ENCODE data around the gene PRKCH.

DNA sequence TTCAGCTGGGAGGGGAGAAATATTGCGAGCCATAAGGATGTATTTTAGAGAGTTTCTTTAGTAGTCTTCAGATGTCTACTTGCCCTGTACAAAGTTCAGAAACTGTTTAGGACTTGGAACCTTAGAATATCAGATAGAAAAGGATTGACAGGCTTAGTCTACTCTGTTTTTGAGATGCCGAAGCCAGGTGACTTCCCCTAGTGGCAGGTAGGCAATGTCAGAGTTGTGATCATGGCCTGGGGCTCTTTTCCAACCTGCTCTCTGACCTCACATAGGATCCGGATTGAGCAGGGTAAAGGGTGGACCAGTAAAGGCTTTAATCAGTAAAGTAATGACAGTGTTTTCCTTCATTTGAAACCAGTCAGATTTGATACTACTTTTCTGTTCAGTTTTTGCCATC is 59.6 kb downstream of the PRKCH start:
- TF ChIP-seq JUN (IDR thresholded peaks at IDR 0.05): no peak
- no peak for TF ChIP-seq EP300 (IDR thresholded peaks at IDR 0.05)
- TF ChIP-seq, protein P1, sequence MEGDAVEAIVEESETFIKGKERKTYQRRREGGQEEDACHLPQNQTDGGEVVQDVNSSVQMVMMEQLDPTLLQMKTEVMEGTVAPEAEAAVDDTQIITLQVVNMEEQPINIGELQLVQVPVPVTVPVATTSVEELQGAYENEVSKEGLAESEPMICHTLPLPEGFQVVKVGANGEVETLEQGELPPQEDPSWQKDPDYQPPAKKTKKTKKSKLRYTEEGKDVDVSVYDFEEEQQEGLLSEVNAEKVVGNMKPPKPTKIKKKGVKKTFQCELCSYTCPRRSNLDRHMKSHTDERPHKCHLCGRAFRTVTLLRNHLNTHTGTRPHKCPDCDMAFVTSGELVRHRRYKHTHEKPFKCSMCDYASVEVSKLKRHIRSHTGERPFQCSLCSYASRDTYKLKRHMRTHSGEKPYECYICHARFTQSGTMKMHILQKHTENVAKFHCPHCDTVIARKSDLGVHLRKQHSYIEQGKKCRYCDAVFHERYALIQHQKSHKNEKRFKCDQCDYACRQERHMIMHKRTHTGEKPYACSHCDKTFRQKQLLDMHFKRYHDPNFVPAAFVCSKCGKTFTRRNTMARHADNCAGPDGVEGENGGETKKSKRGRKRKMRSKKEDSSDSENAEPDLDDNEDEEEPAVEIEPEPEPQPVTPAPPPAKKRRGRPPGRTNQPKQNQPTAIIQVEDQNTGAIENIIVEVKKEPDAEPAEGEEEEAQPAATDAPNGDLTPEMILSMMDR (IDR thresholded peaks at IDR 0.05): no peak
- TF ChIP-seq PHF8 (IDR thresholded peaks at IDR 0.05; ENCODE audit: borderline replicate concordance, low read depth): no peak
- TF ChIP-seq BHLHE40 (IDR thresholded peaks at IDR 0.05; ENCODE audit: low read depth, low read length): no peak
- TF ChIP-seq JUNB (IDR thresholded peaks at IDR 0.05): no peak
- TF ChIP-seq SMC3 (IDR thresholded peaks at IDR 0.05): no peak
- TF ChIP-seq, protein P2, sequence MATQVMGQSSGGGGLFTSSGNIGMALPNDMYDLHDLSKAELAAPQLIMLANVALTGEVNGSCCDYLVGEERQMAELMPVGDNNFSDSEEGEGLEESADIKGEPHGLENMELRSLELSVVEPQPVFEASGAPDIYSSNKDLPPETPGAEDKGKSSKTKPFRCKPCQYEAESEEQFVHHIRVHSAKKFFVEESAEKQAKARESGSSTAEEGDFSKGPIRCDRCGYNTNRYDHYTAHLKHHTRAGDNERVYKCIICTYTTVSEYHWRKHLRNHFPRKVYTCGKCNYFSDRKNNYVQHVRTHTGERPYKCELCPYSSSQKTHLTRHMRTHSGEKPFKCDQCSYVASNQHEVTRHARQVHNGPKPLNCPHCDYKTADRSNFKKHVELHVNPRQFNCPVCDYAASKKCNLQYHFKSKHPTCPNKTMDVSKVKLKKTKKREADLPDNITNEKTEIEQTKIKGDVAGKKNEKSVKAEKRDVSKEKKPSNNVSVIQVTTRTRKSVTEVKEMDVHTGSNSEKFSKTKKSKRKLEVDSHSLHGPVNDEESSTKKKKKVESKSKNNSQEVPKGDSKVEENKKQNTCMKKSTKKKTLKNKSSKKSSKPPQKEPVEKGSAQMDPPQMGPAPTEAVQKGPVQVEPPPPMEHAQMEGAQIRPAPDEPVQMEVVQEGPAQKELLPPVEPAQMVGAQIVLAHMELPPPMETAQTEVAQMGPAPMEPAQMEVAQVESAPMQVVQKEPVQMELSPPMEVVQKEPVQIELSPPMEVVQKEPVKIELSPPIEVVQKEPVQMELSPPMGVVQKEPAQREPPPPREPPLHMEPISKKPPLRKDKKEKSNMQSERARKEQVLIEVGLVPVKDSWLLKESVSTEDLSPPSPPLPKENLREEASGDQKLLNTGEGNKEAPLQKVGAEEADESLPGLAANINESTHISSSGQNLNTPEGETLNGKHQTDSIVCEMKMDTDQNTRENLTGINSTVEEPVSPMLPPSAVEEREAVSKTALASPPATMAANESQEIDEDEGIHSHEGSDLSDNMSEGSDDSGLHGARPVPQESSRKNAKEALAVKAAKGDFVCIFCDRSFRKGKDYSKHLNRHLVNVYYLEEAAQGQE (IDR thresholded peaks at IDR 0.05): no peak
- no peak for TF ChIP-seq RAD21 (conservative IDR thresholded peaks at IDR 0.05 in 1 of 2, IDR thresholded peaks at IDR 0.05 in 1 of 2)
- no peak for TF ChIP-seq POLR2A (IDR thresholded peaks at IDR 0.05; ENCODE audit: low read length)
- TF ChIP-seq, protein P3, sequence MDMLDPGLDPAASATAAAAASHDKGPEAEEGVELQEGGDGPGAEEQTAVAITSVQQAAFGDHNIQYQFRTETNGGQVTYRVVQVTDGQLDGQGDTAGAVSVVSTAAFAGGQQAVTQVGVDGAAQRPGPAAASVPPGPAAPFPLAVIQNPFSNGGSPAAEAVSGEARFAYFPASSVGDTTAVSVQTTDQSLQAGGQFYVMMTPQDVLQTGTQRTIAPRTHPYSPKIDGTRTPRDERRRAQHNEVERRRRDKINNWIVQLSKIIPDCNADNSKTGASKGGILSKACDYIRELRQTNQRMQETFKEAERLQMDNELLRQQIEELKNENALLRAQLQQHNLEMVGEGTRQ (IDR thresholded peaks at IDR 0.05): no peak
- TF ChIP-seq RNF2 (IDR thresholded peaks at IDR 0.05; ENCODE audit: borderline replicate concordance, low read depth): no peak
- TF ChIP-seq, protein P4, sequence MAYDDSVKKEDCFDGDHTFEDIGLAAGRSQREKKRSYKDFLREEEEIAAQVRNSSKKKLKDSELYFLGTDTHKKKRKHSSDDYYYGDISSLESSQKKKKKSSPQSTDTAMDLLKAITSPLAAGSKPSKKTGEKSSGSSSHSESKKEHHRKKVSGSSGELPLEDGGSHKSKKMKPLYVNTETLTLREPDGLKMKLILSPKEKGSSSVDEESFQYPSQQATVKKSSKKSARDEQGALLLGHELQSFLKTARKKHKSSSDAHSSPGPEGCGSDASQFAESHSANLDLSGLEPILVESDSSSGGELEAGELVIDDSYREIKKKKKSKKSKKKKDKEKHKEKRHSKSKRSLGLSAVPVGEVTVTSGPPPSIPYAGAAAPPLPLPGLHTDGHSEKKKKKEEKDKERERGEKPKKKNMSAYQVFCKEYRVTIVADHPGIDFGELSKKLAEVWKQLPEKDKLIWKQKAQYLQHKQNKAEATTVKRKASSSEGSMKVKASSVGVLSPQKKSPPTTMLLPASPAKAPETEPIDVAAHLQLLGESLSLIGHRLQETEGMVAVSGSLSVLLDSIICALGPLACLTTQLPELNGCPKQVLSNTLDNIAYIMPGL (CRISPR knock-in tag; IDR thresholded peaks at IDR 0.05; ENCODE audit: borderline replicate concordance): no peak
- no peak for TF ChIP-seq CHD2 (IDR thresholded peaks at IDR 0.05; ENCODE audit: low read length, partially characterized antibody)

All from A549 (cell line).